Measurements from ENCODE around the gene TCF7L1.
"Not testable (repeated sequence)": the region's sequence is repeated elsewhere in the genome, so short reads cannot be mapped to it uniquely, and the experiment has no call there.

The TCF7L1 gene

GRCh38 chr2:85291425-85292023, 158.3 kb downstream of the TCF7L1 start:
- DNase-seq: no peak

- DNase-seq: no peak
Observed at GRCh38 chr2:85302121-85302520, 168.9 kb downstream of the TCF7L1 start.

GRCh38 chr2:85303780-85304531, 170.8 kb downstream of the TCF7L1 start:
- no peak for DNase-seq

GRCh38 chr2:85307527-85307897, 174.3 kb downstream of the TCF7L1 start:
- no peak for DNase-seq

GRCh38 chr2:85308201-85308600, 175.0 kb downstream of the TCF7L1 start:
- no peak for DNase-seq

- no peak for DNase-seq
Observed at GRCh38 chr2:85308896-85309555, 175.8 kb downstream of the TCF7L1 start.

- no peak for DNase-seq
Observed at GRCh38 chr2:85309699-85310321, 176.6 kb downstream of the TCF7L1 start.

- no peak for DNase-seq
Observed at GRCh38 chr2:85310330-85310729, 177.1 kb downstream of the TCF7L1 start.

- DNase-seq: no peak
Observed at GRCh38 chr2:85312404-85312803, 179.2 kb downstream of the TCF7L1 start.

- DNase-seq: no peak
Observed at GRCh38 chr2:85314884-85315242, 181.7 kb downstream of the TCF7L1 start.

- not testable (repeated sequence) for DNase-seq
Observed at GRCh38 chr2:85315921-85316320, 182.7 kb downstream of the TCF7L1 start.

- peak in 1 of 2 donors; percentile 37 for DNase-seq
Observed at GRCh38 chr2:85318222-85319074, 185.3 kb downstream of the TCF7L1 start.

- no peak for DNase-seq
Observed at GRCh38 chr2:85319796-85320195, 186.6 kb downstream of the TCF7L1 start.

GRCh38 chr2:85323351-85323987, 190.3 kb downstream of the TCF7L1 start:
- DNase-seq: no peak

- DNase-seq: not testable (repeated sequence)
Observed at GRCh38 chr2:85323988-85324367, 190.8 kb downstream of the TCF7L1 start.

- no peak for DNase-seq
Observed at GRCh38 chr2:85324639-85325465, 191.7 kb downstream of the TCF7L1 start.

GRCh38 chr2:85325466-85325811, 192.2 kb downstream of the TCF7L1 start:
- DNase-seq: no peak

- DNase-seq: peak; percentile 26 to 27
Observed at GRCh38 chr2:85326406-85327159, 193.4 kb downstream of the TCF7L1 start.

GRCh38 chr2:85327160-85327821, 194.1 kb downstream of the TCF7L1 start:
- peak; percentile 41 to 49 for DNase-seq

Measured in stimulated activated CD4-positive, alpha-beta T cell treated with anti-CD3 and anti-CD28 coated beads, Interleukin-2, amount 100 ng/mL, for 48 hours (primary cell).